WI38 (cell line): Measurements from ENCODE around the gene FH.

Experiments
- H3K4me3 ChIP-seq: 2 replicates; pipeline ENCODE4 v1.5.1; 2011; ENCODE audit warnings: low read depth, mild to moderate bottlenecking, control low read depth, low read length
- CTCF ChIP-seq: IDR thresholded peaks from 2 replicates; pipeline ENCODE4 v1.5.1; 2012; ENCODE audit warnings: low read depth, mild to moderate bottlenecking, control low read depth, low read length

Gene FH

GRCh38 chr1:241460098-241460873 lies 59.3 kb downstream of the FH start:
- TF ChIP-seq CTCF = no peak
- H3K4me3 ChIP-seq = no peak overlapping the region

- no peak overlapping the region for H3K4me3 ChIP-seq
- no peak for TF ChIP-seq CTCF
Observed at GRCh38 chr1:241459186-241459802, 60.3 kb downstream of the FH start.

GRCh38 chr1:241457421-241457820 lies 62.1 kb downstream of the FH start:
- no peak overlapping the region for H3K4me3 ChIP-seq
- TF ChIP-seq CTCF = no peak

GRCh38 chr1:241456743-241457142 lies 62.8 kb downstream of the FH start:
- no peak overlapping the region for H3K4me3 ChIP-seq
- no peak for TF ChIP-seq CTCF

GRCh38 chr1:241453732-241454131 lies 65.8 kb downstream of the FH start:
- no peak overlapping the region for H3K4me3 ChIP-seq
- TF ChIP-seq CTCF = no peak

- TF ChIP-seq CTCF = no peak
- H3K4me3 ChIP-seq = no peak overlapping the region
Observed at GRCh38 chr1:241451956-241452355, 67.6 kb downstream of the FH start.
